GM12892 (cell line): ENCODE results near the gene MCC.

Experiments used
- POLR2A ChIP-seq: IDR thresholded peaks from 2 replicates; pipeline ENCODE4 v1.6.1; 2011; ENCODE audit warnings: low read depth, low read length, control low read depth
- POLR2AphosphoS5 ChIP-seq: IDR thresholded peaks from 2 replicates; pipeline ENCODE4 v1.6.1; 2011; ENCODE audit warnings: low read depth, low read length, control low read depth
- TAF1 ChIP-seq: IDR thresholded peaks from 2 replicates; pipeline ENCODE4 v1.6.1; 2011; ENCODE audit warnings: low read depth, mild to moderate bottlenecking, control low read depth, low read length, borderline replicate concordance

GRCh38 chr5:113510836-113511451, 22.7 kb upstream of the MCC start:
- TF ChIP-seq POLR2A (no peak), POLR2AphosphoS5 (no peak), TAF1 (no peak)
